Erythroblast (primary cell): Measurements from ENCODE around the gene LARGE1.

Experiments used
- GATA1 ChIP-seq: IDR thresholded peaks from 2 replicates; pipeline ENCODE4 v1.6.1; 2011; ENCODE audit warnings: low read depth, mild to moderate bottlenecking, control low read depth, low read length, moderate library complexity
- POLR2A ChIP-seq: IDR thresholded peaks from 2 replicates; pipeline ENCODE4 v1.6.1; 2011; ENCODE audit warnings: mild to moderate bottlenecking, low read length

DNA sequence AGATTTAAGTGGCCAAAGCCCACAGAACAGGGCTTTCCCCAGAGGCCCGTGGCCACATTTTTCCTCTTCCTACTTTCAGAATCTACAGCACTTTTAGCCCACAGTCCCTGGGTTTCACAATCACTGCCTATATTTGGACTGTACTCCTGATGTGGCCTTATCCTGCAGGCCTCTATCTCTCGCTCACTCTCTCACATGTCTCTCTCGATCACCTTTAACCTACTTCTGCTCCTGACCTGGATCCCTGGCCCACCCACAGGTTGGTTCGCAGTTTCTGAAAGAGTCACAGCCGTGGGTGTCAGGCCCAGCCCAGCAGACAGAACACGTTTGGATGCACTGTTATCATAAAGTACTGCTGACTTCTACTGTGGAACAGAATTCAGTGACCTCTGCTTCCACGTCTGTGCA, 55.5 kb downstream of the LARGE1 start:
- TF ChIP-seq POLR2A (no peak), GATA1 (no peak)
